MV-4-11 (cell line): ENCODE results near the gene WRNIP1.

Experiments
- DNase-seq: peaks from one replicate; lab custom pipeline; 2025; lab: John Stamatoyannopoulos, UW

WRNIP1 gene

DNA sequence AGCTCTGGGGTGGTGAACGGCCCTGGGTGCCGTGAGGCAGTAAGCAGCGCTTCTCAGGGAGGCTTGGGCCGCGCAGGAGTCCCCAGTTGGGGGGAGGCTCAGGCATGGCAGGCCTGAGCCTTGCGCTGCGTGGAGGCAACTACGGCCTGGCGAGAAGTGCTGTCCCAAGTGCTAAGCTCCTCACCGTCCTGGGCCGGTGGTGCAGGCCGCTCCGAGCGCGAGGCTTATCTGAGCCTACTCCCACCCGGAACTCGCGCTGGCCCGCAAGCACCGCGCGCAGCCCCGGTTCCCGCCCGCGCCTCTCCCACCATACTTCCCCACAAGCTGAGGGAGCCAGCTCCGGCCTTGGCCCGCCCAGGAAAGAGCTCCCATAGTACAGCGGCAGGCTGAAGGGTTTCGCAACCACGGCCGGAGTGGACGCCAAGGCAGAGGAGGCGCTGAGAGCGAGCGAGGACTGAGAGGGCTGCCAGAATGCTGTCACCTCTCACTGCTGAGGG is 1.8 kb upstream of the WRNIP1 start:
- peak; percentile 70 for DNase-seq

DNA sequence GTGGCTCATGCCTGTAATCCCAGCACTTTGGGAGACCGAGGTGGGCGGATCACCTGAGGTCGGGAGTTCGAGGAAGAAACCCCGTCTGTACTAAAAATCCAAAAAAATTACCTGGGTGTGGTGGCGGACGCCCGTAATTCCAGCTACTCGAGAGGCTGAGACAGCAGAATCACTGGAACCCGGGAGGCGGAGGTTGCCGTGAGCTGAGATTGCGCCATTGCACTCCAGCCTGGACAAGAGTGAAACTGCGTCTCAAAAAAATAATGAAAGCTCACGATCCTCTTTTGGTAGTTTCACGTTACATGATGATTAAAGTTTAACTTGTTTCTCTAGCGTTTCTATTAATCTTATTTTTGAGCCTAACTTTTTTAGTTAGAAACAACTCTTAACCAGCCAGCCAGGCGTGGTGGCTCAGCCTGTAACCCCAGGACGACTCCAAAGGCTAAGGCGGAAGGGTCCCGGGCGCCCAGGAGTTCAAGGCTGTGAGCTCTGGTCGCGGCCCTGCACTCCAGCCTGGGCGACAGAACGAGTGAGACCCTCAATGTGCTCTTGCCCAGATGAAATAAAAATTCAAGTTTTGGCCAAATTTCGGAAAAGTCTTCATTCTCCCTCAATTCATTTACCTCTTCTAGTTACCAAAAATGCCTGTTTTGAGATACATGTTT is 1.2 kb upstream of the WRNIP1 start:
- peak; percentile 46 for DNase-seq

DNA sequence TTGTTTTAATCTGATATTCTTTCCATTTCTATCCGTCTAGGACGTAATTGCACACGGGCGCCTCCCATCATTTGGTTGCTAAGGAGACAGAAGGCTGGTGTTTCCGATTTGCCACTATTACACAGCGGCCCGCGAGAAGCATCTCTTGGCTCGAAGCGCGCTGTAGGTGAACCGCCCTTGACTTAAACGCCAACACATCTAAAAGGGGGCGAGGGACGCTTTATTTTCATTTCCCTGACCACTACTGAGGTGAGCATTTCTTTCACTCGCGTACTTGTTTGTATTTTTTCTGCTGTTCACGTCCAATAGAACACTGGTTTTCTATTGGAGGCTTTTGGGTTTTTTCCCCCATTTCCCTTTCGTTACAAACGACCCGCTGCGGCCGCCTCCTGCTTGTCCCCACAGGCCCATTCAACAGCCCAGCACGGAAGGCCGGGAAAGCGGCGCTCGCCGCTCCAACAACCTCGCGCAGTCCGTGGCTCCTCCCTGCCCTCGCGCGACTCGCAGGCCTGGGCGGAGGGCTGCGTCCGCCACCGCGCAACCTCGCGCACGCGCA is 505 bp upstream of the WRNIP1 start:
- DNase-seq = peak; percentile 65

DNA sequence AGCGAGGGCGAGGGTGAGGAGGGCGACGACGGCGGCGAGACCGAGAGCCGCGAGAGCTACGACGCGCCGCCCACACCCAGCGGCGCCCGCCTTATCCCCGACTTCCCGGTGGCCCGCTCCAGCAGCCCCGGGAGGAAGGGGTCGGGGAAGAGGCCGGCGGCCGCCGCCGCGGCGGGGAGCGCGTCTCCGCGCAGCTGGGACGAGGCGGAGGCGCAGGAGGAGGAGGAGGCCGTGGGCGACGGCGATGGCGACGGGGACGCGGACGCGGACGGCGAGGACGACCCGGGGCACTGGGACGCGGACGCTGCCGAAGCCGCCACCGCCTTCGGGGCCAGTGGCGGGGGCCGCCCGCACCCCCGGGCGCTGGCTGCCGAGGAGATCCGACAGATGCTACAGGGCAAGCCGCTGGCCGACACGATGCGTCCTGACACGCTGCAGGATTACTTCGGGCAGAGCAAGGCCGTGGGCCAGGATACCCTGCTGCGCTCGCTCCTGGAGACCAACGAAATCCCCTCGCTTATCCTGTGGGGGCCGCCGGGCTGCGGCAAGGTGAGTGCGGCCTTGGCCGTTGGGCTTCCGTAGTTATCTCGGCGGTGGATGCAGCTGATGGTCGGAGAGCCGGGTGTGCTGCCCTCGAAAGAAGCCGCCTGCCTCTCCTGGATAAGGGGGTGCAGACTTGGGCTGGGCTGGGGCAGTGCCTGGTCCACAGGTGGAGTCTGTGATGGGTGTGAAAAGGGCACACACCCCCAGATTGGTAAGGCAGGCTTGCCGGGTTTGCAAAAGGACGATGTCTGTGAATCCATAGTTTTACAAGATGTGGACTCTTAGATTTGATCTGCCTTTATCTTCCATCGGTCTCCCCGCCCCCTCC is 938 bp downstream of the WRNIP1 start:
- no peak for DNase-seq

DNA sequence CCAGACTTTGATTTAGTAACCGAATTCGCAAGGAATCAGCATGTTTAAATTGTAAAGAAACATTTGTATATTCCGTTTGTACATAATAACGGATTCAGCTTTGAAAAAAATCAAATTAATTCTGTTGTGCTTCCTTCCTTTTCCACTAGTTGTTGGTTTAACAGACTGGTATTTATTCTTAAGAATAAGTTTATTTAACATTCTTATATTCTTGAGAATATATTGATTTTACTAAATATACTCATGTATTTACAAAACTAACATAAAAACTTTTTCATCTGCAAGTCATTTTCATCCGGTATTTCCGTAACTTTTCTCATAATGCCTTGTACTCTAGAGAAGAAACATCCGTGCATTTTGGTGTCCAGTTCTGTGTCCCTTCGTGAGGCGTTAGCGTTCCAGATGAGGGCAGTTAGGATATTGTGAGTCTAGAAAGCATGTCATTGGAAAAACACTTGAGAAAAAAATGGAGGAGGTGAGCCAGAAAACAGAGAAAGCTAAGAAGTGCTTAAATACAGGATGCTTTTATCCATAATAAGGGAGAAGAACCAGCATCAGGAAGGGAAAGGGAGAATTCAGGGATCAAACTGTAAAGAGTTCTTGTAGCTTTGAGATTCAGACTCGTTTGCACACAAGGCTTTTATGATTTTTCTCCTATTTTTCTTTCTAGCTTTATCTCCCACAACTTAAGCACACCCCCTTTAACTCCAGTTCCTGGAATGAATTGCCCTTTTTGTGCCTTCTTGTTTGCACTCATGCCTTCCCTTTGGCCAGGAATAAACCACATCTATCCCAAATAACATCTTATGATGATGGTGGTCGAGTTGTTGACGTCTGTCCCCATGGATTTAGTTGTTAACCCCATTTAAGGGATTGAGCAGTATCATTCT is 1.8 kb downstream of the WRNIP1 start:
- no peak for DNase-seq

DNA sequence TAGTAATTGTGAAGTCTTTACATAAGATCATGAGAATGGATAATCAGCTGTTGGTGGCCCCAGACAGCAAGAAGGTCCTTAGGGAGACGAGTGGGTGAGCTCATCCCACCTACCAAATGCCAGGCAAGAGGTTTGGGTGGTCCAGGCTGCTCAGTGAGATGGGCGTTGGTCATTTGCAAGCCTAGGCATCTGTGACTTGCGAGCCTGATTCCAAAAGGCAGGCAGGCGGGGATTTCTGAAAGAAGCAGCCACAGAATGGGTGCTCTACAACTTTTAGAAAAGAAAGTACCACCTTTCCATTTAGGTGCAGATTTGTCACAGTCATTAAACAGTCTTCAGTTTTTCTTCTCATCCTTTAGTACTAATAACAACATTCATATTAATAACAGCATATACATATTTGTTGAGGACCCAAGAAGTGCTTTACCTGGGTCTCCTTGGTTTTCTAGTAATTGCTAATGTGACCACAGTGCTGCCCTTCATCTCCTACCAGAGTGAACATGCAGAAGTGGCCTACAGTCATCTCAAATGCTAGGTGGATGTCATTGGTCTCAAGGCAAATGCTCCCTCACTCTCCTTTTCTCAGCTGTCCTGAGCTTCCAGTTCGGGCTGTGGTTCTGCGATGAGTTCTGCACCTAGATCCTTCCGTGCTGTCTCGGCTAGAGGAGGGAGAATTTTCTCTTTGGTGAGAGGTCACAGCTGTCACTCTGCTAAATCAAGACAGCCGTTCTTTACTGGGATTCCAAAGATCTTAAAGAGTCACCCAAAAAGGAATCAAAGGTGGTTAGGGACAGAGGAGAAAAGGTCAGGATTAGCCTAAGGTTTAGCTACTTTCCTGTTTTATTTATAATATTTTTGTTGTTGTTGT is 2.7 kb downstream of the WRNIP1 start:
- DNase-seq = no peak

DNA sequence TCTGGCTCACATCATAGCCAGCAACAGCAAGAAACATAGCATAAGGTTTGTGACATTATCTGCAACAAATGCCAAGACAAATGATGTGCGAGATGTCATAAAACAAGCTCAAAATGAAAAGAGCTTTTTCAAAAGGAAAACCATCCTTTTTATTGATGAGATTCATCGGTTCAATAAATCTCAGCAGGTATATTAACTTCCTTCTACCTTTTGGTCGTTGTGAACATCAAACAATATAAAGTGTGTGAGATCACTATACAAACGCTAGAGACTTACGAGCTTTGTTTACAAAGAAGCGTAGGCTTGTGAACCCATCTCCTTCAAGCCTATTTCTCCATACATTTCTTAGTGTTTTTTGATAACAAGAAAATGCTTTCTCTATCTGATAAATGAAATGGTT is 3.5 kb downstream of the WRNIP1 start:
- no peak for DNase-seq

DNA sequence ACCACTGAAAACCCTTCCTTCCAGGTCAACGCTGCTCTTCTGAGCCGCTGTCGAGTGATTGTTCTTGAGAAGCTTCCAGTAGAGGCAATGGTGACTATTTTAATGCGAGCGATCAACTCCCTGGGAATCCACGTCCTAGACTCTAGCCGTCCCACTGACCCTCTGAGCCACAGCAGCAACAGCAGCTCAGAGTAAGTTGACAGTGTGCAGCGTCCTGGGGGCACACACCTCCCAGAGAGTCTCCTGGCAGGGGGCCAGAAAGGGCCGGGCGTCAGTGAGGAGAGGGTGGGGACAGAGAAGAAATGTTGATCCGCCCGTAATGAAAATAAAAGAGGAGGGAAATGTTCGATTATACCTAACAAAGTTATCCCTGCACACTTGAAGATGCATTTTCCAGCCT is 5.0 kb downstream of the WRNIP1 start:
- DNase-seq = no peak

DNA sequence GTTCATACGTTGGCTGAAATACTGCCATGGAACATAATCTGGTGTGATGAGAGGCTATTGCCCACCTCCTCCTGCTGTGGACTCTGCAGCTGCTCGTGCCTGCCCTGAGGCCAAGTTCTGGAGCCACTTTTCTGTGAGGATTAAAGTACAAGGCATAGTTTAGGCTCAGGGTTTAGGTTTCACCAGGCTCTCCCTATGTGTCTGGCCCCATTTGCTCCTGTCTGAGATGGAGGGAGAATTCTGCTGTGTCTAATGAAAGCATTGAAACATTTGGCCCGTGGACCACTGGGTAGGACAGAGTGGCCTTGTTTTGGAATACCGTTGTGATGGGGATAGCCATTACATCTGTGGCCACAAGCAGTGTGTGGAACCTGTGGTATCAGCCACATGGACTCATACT is 5.9 kb downstream of the WRNIP1 start:
- DNase-seq = no peak

DNA sequence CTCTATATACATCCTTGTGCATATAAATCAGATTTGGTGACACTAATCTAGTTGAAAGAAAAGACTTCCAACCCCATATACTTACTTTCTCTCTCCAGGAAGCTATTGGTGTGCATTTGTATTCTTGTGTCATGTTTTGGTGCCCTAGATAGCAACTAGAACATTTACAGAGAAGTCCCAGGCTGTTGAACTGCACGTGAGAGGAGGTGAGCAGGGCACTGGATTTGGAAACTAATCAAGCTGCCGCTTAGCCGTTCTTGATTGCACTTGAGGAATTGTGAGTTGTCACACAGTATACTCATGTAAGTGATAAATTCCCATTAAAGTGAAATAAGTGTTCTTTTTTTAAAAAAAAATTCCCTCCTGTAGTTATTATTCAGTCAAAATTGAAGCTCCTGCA is 7.6 kb downstream of the WRNIP1 start:
- no peak for DNase-seq

DNA sequence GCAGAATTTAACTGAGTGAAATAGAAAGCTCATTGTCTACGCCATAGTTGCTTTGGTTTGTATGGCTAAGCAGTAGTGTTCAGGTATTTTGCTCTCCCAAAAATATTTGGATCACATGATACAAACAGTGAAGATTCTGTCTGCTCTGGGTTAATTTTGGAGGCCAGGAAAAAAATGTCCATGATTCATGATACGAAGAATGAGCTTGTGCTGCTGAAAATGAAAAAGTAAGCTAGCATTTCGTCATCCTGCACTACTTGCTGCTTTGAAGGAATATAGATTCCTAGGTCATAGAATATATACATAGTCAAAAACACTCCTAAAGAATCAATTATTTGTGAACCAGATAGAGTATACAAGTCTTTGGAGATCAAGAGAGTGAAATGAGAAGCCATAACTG is 8.3 kb downstream of the WRNIP1 start:
- DNase-seq = no peak

DNA sequence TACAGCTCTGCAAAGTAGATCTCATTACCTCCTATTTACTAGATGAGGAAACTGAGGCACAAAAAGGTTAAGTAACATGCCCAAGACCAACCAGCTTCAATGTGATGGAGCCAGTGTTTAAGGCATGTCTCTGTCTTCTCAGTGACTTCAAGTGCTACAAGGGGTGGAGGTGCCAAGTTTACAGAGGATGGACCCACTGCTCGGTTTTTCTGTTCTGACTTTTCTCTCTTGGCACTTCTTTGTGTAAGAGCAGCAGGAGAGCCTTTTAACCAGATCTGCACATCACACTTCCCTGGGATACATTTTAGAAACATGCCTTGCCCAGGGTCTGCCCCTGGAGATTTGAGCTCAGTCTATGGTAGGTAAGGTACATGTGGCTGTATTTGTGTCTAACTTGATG is 9.8 kb downstream of the WRNIP1 start:
- no peak for DNase-seq

DNA sequence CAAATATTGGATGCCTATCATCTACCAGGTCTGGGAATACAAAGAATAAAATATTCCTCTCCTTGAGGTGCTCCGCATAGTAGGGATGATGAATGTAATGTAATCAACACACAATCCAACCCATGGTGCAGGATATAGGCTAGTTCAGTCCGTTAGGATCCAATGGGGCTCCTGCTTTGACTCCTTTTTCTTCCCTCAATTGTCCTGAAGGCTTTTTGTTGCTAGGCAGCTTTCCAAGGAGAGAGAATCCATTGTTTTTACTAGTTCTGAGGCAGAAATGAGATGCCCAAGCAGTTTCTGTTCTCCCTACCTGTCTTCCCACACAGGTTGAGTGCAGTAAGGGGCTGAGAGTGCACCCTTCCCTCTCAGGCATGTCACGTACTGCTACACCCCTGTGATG is 12.1 kb downstream of the WRNIP1 start:
- DNase-seq = no peak

DNA sequence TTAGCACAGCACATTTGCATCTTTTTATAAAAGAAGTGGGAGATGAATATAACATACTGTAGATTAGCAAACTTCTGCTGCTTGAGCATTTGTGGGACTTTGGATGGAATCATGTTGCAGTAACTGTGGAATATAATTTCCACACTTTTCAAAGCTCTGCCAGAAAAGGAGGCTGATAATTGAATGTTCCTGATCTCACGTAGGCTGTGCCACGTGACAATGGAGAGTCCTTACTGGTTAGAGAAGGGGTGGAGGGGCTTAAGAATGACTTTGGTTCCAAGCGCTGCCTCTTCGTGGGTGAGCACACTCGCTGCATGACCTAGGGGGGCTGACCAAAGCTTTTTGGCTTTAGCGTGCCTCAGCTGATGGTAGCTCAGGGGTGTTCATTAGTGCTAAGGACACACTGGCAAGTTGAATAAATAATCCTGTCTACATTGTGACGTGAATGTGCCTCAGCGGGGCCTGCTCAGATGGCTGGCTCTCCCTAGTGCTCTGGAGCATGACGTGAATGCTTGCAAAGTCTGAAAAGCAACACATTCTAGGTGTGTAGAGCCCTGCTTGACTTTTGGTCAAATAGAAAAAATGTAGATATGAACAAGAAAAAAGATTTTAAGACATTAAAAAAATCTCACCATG is 15.0 kb downstream of the WRNIP1 start:
- no peak for DNase-seq

DNA sequence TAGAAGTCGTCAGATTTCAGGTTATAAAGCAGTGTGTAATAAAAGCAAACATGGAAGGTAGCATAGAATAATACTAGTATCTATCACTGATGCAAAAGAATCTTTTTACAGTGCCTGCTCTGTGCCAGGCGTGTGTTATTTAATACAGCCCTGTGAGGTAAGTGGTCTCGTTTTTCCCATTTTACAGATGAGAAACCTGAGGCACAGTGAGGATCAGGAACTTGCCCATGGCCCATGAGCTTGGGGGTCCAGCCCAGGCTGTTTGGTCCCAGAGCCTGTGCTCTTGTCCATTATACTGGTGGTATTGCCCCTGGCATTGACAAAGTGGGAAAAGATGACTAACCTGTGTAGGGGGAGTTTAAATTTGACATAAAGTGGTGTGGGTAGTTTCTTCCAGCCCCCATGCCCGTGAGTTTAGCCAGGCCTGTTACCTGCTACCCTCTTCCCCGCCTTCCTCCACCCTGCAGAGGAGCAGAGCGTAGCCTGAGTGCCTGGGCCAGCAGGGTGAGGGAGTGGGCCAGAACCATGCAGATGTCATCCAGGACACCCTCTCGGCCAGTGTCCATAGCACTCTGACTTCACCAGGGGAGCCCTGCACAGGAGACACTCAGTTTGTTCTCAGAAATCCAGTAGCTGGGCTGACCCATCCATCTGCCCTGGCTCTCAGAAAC is 16.6 kb downstream of the WRNIP1 start:
- no peak for DNase-seq

DNA sequence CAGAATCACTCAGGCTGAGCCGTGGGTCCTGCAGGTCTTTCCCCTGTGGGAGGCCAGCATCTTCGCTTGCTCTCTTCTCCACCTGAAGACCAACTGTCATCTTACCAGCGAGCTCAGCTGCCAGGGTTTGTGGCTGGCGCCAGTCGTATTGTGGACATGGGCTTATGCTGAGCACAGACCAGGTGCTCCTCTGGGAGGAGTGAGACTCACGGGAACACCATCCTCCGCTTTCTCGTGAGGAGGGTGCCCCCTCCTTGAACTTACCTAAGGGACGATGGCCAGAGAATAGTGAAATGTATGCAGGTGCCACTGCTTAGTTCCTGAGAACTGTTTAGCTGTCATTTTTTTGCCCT is 17.1 kb downstream of the WRNIP1 start:
- DNase-seq = no peak

DNA sequence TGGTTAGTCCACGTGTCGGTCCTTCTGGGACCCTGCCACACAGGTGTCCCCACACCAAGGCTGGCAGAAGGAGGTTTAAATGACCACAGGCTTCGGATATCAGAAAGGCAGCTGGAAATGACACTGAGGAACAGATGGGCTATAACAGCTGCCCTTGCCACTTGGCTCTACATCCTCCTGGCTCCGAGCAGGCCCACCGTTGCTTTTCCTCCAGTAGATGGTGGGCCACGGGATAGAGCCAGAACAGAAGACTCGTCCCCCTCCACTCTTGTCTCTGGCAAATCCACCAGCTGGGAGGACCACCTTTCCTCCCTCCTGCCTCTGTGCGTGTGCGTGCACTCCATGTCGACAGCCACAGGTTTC is 17.6 kb downstream of the WRNIP1 start:
- no peak for DNase-seq

DNA sequence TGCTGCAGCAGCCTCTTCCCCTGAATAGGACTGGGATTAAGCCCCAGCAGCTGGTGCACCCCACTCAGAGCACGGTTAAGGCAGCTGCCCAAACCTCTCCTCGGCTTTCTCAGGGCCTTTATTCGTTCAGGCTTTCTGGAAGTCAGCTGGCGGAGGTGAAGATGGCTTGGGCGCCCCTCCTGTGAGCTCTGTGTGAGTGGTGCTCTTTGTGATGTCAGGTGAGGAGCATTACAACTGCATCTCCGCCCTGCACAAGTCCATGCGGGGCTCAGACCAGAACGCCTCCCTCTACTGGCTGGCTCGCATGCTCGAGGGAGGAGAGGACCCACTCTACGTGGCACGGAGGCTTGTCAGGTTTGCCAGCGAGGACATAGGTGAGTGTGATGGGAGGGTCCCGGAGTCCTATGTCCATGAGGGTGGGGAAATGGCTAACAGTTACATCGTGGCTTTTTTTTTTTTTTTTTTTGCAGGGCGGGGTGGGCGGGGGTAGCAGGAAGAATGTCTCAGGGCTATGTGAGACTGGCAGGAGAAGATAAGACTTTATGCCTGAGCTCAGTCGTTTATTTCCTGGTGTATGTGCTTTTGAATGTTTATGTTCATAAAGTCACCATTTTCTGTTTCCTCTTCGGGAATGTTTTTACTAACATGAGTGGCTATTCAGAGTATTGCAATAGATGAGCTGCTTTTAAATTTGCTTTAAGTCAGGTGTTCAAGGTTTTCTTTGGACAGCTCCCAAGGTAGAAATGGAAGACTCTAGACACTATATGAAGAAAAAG is 18.2 kb downstream of the WRNIP1 start:
- DNase-seq = no peak

DNA sequence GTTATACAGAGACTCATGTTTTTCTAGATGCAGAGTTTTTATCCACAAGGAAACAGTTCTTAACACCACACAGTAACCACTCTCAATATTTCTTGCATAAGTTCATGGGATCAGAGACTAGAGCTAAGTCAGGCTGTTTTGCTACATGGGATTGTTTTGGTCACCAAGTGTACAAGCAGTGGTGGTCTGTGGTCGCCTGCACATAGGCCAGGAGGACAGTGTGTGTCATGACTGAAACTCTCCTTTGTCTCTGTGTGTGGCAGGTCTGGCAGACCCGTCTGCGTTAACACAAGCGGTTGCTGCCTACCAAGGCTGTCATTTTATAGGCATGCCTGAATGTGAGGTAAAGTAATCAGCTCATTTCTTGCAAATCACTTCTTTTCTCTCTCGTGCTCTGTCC is 18.9 kb downstream of the WRNIP1 start:
- DNase-seq = no peak

DNA sequence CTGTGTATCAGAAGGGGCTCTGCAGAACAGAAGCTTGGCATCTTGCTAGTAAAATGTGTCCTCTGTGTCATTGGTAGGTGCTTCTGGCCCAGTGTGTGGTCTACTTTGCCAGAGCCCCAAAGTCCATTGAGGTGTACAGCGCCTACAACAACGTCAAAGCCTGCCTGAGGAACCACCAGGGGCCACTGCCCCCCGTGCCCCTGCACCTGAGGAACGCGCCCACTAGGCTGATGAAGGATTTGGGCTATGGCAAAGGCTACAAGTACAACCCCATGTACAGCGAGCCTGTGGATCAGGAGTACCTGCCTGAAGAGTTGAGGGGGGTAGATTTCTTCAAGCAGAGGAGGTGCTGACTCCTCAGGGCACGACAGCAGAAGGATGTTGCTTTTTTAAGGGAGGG is 19.7 kb downstream of the WRNIP1 start:
- no peak for DNase-seq
